IPS-18c (cell line): Measurements from ENCODE around the gene MYPN.

Source experiments
- H3K4me3 ChIP-seq: 2 replicates; pipeline ENCODE4 v1.7.0; 2013; ENCODE audit warnings: low read depth, mild to moderate bottlenecking, low read length, moderate library complexity; ENCODE audit not compliant: insufficient read depth
- H3K9me3 ChIP-seq: one replicate; pipeline ENCODE4 v1.6.1; 2013; ENCODE audit warnings: mild to moderate bottlenecking, low read length, moderate library complexity; ENCODE audit not compliant: control insufficient read depth, insufficient read depth

Gene MYPN

DNA sequence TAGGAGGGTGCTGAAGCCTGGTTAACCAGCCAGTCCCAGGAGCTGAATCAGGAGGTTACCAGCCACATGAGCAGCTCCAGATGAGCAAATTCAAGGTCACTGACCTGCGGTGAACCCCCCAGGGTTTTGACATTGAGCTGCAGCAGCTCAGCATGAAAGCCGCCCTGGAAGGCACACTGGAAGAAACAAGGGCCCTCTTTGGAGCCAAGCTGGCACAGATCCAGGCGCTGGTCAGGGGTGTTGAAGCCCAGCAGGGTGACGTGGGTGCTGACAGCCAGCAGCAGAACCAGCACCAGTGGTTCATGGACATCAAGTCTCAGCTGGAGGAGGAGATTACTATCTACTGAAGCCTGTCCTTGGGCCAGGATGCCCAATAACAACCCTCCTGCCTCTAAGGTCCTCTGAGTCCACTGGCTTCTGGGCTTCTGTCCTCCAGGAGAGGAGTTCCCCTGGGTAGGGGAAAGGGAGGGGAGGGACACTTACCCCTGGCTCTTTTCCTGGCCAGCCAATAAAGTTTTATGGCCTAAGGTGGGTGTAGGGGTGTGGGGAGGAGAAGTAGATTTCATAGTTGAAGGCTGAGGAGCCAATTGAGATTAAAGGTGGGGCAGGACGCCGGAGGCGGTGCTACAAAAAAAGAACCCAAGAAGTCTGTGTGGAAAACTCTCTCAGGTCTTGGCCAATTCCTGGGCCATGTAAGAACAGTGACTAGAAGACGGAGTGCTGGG, 152.0 kb downstream of the MYPN start:
- H3K4me3 ChIP-seq: no peak overlapping the region
- peaks cover 2% of the 10 kb centered on the region for H3K9me3 ChIP-seq
